AG04450 (cell line): Measurements from ENCODE around the gene MIGA1. TPM values are rescaled to one million over a fixed set of nuclear protein-coding genes. Genes with fewer than 3 reads are reported as not detected.

Source experiments
- CTCF ChIA-PET: fragments of 300-600, 350-600 bp; formaldehyde crosslinking; extraction: SDS; loops from one replicate; lab custom pipeline; 2022; ENCODE audit warnings: antibody characterized with exemption, inconsistent platforms; lab: Charles Lee
- POLR2A ChIA-PET: fragments of 350-600 bp; formaldehyde crosslinking; extraction: SDS; loops from one replicate; lab custom pipeline; 2021; ENCODE audit warnings: antibody characterized with exemption, inconsistent platforms; lab: Yijun Ruan, JAX
- DNase-seq: peaks from one replicate; pipeline ENCODE4 v3.0.0-alpha.2; 2011; ENCODE audit warnings: low read depth, low spot score
- H3K27ac ChIP-seq: one replicate; pipeline ENCODE4 v1.5.1; 2012; ENCODE audit warnings: low read depth, low read length, control low read depth
- H3K27me3 ChIP-seq: one replicate; pipeline ENCODE4 v1.6.0; 2012; ENCODE audit warnings: low read length; ENCODE audit not compliant: control insufficient read depth, insufficient read depth
- H3K4me3 ChIP-seq: 2 replicates; pipeline ENCODE4 v1.5.1; 2011; ENCODE audit warnings: mild to moderate bottlenecking, low read depth, low read length, control low read depth
- H3K9me3 ChIP-seq: 2 replicates; pipeline ENCODE4 v1.5.1; 2012; ENCODE audit warnings: low read length; ENCODE audit not compliant: control insufficient read depth, insufficient read depth
- polyA plus RNA-seq: library from polyadenylated mRNA; depleted of rRNA; stranded (reverse); fragments of >200 nt; gene quantifications from 2 replicates; pipeline ENCODE4 v1.2.3, GENCODE V29; 2011
- TF ChIP-seq, protein P1 (sequence below): IDR thresholded peaks from 2 replicates; pipeline ENCODE4 v1.5.1; 2011; ENCODE audit warnings: low read depth, low read length, control low read depth, inconsistent platforms

MIGA1 gene
- polyA plus RNA-seq, 1 experiment = 5.5 TPM

DNA sequence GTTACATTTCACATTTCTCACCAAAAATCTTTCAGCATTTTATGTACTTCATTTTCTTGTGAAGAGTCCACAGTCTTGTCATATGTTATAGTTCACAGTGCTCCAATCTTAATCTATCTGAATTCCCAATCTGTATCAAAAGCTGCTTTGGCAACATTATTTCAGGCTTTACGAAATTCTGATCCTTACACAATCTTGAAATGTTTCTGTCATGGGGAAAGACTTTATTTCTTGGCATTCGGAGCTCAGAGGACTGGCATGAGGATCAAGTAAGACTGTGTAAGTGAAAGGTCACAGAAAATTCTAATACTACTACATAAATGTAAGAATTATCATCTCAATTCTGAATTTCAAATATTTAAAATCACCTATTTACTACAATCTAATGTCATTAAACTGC is 21.8 kb upstream of the MIGA1 start:
- Histone ChIP-seq H3K27me3 (no peaks in the 10 kb centered on the region), H3K4me3 (peak overlapping the region; percentile 11), H3K9me3 (no peaks in the 10 kb centered on the region), H3K27ac (no peak overlapping the region)
- TF ChIP-seq, protein P1, sequence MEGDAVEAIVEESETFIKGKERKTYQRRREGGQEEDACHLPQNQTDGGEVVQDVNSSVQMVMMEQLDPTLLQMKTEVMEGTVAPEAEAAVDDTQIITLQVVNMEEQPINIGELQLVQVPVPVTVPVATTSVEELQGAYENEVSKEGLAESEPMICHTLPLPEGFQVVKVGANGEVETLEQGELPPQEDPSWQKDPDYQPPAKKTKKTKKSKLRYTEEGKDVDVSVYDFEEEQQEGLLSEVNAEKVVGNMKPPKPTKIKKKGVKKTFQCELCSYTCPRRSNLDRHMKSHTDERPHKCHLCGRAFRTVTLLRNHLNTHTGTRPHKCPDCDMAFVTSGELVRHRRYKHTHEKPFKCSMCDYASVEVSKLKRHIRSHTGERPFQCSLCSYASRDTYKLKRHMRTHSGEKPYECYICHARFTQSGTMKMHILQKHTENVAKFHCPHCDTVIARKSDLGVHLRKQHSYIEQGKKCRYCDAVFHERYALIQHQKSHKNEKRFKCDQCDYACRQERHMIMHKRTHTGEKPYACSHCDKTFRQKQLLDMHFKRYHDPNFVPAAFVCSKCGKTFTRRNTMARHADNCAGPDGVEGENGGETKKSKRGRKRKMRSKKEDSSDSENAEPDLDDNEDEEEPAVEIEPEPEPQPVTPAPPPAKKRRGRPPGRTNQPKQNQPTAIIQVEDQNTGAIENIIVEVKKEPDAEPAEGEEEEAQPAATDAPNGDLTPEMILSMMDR = no peak
- CTCF ChIA-PET = no interaction called here
- POLR2A ChIA-PET = interaction anchor here (0.5 kb wide), 1 partner anchor 22 kb away, joined by 3 read pairs; the partner anchor contains the start of gene MIGA1
- DNase-seq = no peak

DNA sequence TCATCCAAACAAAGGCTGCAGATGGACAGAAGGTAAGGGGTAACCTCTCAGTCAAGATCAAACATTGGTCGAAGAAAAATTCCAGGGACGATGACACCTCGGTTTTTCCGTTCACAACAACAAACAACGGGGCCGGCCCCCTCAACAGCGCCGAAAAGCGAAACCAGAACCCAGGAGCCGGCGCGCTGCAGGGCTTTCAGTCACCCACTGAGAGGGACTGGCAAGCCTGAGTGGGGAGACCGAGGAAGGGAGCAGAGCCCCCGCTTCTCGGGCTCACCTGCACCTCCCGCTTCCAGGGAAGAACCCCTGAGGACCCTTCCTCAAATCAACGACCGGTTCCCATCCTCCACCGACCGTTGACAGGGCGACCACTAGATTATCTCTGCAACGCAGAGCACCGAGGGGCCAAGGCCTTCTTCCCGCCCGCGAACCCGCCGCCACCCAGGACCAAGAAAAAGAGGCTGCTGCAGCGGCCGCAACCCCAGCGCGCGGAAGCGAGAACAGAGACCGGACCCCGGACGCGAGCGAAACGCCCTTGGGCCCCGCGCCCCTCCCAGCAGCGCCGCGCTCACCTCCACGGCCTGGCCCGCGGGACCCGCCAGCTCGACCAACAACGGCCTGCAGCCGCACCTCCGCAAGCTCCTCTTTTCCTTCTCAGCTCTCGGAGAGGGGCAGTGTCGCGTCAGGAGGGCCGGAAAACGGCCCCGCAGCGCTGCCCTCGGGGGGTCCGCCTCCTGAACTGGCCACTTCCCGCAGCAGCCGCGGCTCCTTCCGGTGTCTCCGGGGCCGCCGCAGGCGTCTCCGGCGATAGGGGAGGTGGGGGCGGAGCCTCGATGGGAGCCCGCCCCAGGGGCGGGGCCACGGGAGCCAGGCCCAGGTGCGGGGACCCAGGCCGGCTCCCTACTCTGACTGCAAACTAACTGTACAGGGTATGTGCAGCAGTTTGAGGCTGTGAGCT is 20.1 kb upstream of the MIGA1 start, which contains the start of gene USP33:
TSS of gene USP33 (minus strand) at position 782 of the 958 bp plus-strand sequence. CDS start 18,155 bp downstream, outside the sequence.
- peak; percentile 7 for DNase-seq

DNA sequence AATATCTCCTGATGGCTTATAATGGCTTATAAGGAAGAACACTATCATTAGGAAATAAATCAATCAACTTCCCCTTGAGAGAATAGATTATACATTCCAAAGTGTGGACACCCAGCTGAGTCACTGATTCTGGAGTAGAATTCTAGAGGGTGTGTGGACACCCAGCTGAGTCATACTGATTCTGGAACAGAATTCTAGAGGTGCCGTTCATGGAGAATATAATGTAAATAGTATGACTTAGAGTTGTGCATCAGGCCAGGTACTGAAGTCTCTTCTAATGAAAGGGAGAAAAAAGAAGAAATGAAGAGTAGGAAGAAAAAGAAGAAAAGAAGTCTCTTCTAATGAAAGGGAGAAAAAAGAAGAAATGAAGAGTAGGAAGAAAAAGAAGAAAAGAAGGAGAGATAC is 17.4 kb upstream of the MIGA1 start:
- Histone ChIP-seq H3K27me3 (no peaks in the 10 kb centered on the region), H3K27ac (no peak overlapping the region), H3K9me3 (no peaks in the 10 kb centered on the region), H3K4me3 (no peak overlapping the region)
- ChIA-PET CTCF (no interaction called here), POLR2A (no interaction called here)
- peak; percentile 18 for DNase-seq
- TF ChIP-seq, protein P1 = no peak

More for the DNA sequence above, 20.1 kb upstream of the MIGA1 start, which contains the start of gene USP33:
- ChIA-PET POLR2A (interaction anchor here (1.5 kb wide), 1 partner anchor 74 kb away, joined by 3 read pairs; no protein-coding TSS in a partner anchor), CTCF (interaction anchor here (0.6 to 1.6 kb wide), 2 partner anchors 31 to 76 kb away, joined by 4 to 13 read pairs; no protein-coding TSS in a partner anchor)
- H3K9me3 ChIP-seq = no peaks in the 10 kb centered on the region
- H3K27ac ChIP-seq = peak within 1 kb of the TSS; percentile 48
- TF ChIP-seq, protein P1 = no peak
- H3K27me3 ChIP-seq = no peaks in the 10 kb centered on the region
- peak within 1 kb of the TSS; percentile 88 for H3K4me3 ChIP-seq

DNA sequence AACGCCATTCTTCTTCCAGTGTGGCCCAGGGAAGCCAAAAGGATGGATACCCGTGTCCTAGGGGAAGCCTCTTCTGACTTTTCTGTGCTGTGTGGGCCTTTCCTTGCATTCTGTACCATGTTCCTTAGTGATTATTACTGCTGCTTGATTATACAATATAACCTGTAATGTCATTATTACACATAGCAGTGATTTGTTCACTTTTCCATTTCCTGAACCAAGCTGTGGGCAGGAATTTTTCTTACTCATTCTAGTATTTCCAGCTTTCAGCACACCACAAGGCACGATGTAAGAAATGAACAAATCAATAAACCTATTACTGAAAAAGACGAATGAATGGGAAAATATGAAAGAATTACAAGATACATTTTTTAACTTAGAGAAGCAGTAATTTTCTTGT is 11.4 kb upstream of the MIGA1 start:
- no peaks in the 10 kb centered on the region for H3K27me3 ChIP-seq
- H3K9me3 ChIP-seq = no peaks in the 10 kb centered on the region
- H3K27ac ChIP-seq = no peak overlapping the region
- no peak overlapping the region for H3K4me3 ChIP-seq
- CTCF ChIA-PET = interaction anchor here (0.5 to 0.6 kb wide), 2 partner anchors 10 to 364 kb away, joined by 4 to 6 read pairs; no protein-coding TSS in a partner anchor
- DNase-seq = no peak
- TF ChIP-seq, protein P1 = no peak
- POLR2A ChIA-PET = no interaction called here
